KG1 (cell line): ENCODE data around the gene CCR5.
A peak's percentile ranks its signal among the peaks of the same experiment; 100 is the strongest.
"Not testable (repeated sequence)": the region's sequence is repeated elsewhere in the genome, so short reads cannot be mapped to it uniquely, and the experiment has no call there.

Experiments
- DNase-seq: peaks from one replicate; lab custom pipeline; 2025; lab: John Stamatoyannopoulos, UW

Gene CCR5

DNA sequence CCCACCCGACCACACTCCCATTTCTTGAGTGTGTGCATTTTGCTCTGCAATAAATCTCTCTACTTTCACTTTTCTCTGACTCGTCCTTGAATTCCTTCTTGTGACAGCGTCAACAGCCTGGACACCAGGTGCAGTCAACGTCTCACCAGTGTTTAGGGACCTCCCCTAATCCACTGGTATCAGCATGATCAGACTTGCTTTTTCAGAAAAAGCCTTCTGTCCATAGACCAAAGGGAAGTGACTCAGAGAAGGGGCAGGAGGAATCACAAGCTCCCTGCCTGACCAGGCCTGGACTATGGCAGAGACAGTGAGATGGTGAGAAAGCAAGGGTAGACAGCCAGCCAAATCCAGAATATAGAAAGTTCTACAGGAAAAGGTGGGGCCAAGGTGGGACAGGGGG, 15.5 kb downstream of the CCR5 start:
- no peak for DNase-seq

GRCh38 chr3:46388847-46389246, 18.1 kb downstream of the CCR5 start:
- DNase-seq = not testable (repeated sequence)

GRCh38 chr3:46389306-46389705, 18.6 kb downstream of the CCR5 start:
- no peak for DNase-seq

DNA sequence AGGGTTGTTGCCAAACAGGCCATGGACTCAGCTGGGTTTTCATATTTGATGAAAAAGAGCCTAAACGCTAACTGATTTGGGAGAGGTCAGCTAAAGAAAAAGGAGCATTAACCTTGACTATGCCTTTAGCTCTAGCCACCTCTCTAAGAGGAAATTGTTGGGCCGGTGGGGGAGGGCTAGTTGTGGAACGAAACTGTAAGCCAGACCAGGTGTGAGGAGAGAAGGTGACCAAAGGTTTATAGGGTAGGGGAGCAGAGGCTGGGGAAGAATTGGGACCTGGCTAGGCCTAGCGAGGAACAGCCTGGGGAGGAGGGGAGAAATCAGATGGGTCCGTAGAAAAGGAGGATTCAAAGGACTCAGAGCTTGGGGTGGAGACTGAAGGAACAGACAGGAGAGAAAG, 20.8 kb downstream of the CCR5 start:
- DNase-seq = not testable (repeated sequence)

DNA sequence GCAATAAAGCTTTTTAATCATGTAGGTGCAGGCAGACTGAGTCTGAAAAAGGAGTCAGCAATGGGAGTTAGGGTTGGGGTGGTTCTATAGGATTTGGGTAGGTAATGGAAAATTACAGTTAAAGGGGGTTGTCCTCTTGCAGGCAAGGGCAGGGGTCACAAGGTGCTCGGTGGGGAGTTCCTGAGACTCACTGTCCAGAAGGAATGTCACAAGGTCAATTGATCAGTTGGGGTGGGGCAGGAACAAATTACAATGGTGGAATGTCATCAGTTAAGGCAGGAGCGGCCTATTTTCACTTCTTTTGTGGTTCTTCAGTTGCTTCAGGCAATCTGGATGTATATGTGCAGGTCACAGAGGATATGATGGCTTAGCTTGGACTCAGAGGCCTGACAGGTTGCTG, 22.3 kb downstream of the CCR5 start:
- DNase-seq = no peak

GRCh38 chr3:46393554-46394434, 23.0 kb downstream of the CCR5 start:
- no peak for DNase-seq

- no peak for DNase-seq
These were observed 24.5 kb downstream of the CCR5 start for GRCh38 chr3:46395210-46395661.

- no peak for DNase-seq
These were observed 25.2 kb downstream of the CCR5 start for GRCh38 chr3:46395766-46396530.

- no peak for DNase-seq
These were observed 26.4 kb downstream of the CCR5 start for GRCh38 chr3:46397111-46397510.

DNA sequence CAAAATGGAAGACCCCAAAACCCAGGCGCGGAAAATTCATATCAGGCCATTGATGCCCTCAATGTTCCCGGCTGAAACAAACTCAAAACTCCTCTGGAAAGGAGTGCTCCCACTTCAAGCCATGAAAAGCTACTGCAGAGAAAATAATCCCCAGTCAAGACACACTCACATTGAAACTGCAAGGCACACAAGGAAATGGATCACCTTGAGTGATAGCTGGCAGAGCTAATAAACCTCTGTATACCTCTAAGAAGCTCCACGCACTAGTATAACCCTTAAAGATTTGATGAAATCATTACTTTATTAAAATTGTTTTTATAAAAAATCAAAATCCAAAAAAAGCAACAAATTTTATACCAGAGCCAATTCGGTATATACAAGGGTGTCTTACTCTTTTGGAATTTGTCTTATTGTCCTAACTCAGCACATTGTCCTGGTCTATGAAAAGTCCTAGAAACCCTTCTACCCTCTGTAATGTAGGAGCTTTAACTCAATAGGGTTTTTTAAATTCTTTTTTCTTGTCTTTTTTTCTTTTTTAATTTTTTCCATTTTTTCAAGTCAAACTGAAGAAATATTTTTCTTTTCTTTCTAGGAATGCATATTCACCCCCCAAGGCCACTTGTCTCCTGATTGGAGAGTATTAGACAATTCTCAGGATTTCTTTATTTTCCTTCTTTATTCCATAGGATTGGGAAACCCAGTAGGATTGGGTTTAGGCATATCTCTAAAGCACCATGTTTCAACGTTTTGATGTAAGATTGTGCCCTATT, 27.6 kb downstream of the CCR5 start:
- DNase-seq = no peak

DNA sequence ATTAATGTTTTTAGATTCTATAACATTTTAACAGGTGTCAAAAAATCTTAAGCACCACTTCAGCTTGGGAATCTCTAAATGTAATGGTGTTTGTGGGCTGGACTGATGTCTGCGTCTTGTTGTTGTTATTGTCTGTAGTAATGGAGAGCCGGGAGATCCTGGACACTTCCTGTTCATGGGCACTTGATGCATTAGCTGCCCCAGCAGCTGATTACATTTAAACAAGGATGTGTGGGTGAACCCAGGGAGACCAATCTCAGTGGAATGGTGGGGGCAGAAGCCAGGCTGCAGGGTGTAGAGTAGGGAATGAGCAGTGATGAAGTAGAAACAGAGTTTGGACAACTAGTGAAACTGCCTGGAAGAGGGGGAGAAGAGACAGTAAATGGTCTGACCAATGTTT, 28.4 kb downstream of the CCR5 start:
- DNase-seq = no peak

- DNase-seq = no peak
These were observed 28.8 kb downstream of the CCR5 start for GRCh38 chr3:46399557-46399956.

GRCh38 chr3:46400000-46400734, 29.4 kb downstream of the CCR5 start:
- DNase-seq = no peak

GRCh38 chr3:46400846-46401245, 30.1 kb downstream of the CCR5 start:
- no peak for DNase-seq

GRCh38 chr3:46401579-46401978, 30.8 kb downstream of the CCR5 start:
- no peak for DNase-seq

DNA sequence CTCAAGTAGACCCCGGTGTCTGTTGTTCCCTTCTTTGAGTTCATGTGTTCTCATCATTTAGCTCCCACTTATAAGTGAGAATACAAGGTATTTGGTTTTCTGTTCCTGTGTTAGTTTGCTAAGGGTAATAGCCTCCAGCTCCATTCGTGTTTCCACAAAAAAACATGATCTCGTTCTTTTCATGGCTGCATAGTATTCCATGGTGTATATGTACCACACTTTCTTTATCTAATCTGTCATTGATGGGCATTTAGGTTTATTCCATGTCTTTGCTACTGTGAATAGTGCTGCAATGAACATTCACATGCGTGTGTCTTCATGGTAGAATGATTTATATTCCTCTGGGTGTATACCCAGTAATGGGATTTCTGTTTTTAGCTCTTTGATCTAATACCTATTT, 32.2 kb downstream of the CCR5 start:
- not testable (repeated sequence) for DNase-seq

- DNase-seq = no peak
These were observed 34.7 kb downstream of the CCR5 start for GRCh38 chr3:46405301-46406019.

DNA sequence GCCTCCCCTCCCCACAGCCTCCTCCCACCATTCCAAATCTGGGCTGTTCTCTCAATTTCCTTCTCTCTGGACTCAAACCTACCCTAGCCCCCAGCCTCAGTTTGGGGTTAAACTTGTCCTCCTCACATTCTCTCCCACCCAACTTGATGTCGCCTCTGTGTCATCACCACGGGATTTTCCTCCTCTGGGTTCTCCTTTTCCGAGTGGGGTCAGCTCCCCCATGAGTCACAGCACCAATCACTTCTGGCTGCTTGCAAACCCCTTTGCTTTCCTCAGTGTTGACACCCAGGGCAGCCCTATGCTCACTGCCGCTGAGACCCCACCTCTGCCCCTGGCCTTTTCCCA, 35.7 kb downstream of the CCR5 start:
- DNase-seq = no peak

- peak; percentile 14 for DNase-seq
These were observed 36.3 kb downstream of the CCR5 start, which contains the start of the genes CCR5AS and CCRL2 for GRCh38 chr3:46406788-46407611. CCR5AS (minus strand) TSS chr3:46407066. CCRL2 (plus strand) TSS chr3:46407259; CDS start chr3:46408080, 821 bp downstream.

DNA sequence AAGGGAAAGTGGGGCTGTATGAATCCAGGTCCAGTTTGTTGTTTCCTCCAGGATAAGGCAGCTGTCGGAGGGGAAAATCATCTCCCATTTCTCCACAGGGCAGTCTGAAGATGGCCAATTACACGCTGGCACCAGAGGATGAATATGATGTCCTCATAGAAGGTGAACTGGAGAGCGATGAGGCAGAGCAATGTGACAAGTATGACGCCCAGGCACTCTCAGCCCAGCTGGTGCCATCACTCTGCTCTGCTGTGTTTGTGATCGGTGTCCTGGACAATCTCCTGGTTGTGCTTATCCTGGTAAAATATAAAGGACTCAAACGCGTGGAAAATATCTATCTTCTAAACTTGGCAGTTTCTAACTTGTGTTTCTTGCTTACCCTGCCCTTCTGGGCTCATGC, 37.2 kb downstream of the CCR5 start:
- DNase-seq = no peak
